ENCODE measurements around the gene CASP8AP2. TPM values are rescaled to one million over a fixed set of nuclear protein-coding genes. Genes with fewer than 3 reads are reported as not detected.
A peak's percentile ranks its signal among the peaks of the same experiment; 100 is the strongest.
"Not testable (repeated sequence)": the region's sequence is repeated elsewhere in the genome, so short reads cannot be mapped to it uniquely, and the experiment has no call there.

Gene CASP8AP2
- polyA plus RNA-seq, 1 donor (not counting 4 experiments of a cell fraction or from before 2014, with no cell fraction given) = 8.5 TPM

GRCh38 chr6:89826029-89826528, 3.6 kb upstream of the CASP8AP2 start:
- H4K20me1 ChIP-seq (ENCODE audit: control insufficient read depth, extremely low read depth, insufficient read depth, low read length) = no peaks in the 10 kb centered on the region
- dilution Hi-C loops (cut with MboI; ENCODE audit: extremely low pct_ligation_motif_present, low sequenced_read_pairs) = no loop called here

GRCh38 chr6:89828475-89828987, 1.1 kb upstream of the CASP8AP2 start:
- FAIRE-seq; H3K27me3 ChIP-seq (ENCODE audit: control insufficient read depth, extremely low read depth, insufficient read depth, low read length); H3K9me3 ChIP-seq (ENCODE audit: control insufficient read depth, low read depth, low read length); H4K20me1 ChIP-seq (ENCODE audit: control insufficient read depth, extremely low read depth, insufficient read depth, low read length); dilution Hi-C loops (cut with MboI; ENCODE audit: extremely low pct_ligation_motif_present, low sequenced_read_pairs); H3K9me1 ChIP-seq (ENCODE audit: control insufficient read depth, extremely low read depth, insufficient read depth, low read length); DNase-seq (ENCODE audit: low read depth, low spot score); H3K4me1 ChIP-seq (ENCODE audit: control insufficient read depth, extremely low read depth, insufficient read depth, low read length); H3K36me3 ChIP-seq (ENCODE audit: control insufficient read depth in 2 of 2, extremely low read depth in 1 of 2, insufficient read depth in 2 of 2, low read length in 2 of 2): not testable (repeated sequence)
- Histone ChIP-seq H3K4me3 (ENCODE audit: control insufficient read depth in 2 of 3, extremely low read depth in 1 of 3, insufficient read depth in 2 of 3, low read depth in 1 of 3, low read length in 3 of 3) (peak overlapping the region; percentile 88 to 96 (median 95)), H2AFZ (ENCODE audit: control insufficient read depth, low read length) (peak overlapping the region; percentile 99), H3K27ac (ENCODE audit: control insufficient read depth, insufficient read depth, low read length) (peak overlapping the region; percentile 76), H3K4me2 (ENCODE audit: control insufficient read depth, extremely low read depth, insufficient read depth, low read depth, low read length) (peak overlapping the region; percentile 94), H3K9ac (ENCODE audit: control insufficient read depth, extremely low read depth, insufficient read depth, low read length) (peak overlapping the region; percentile 78), H3K79me2 (ENCODE audit: control insufficient read depth, insufficient read depth, low read length) (peaks cover 22% of the 10 kb centered on the region)

More at GRCh38 chr6:89826029-89826528, 3.6 kb upstream of the CASP8AP2 start:
- Histone ChIP-seq H3K79me2 (ENCODE audit: control insufficient read depth, insufficient read depth, low read length) (peaks cover 14% of the 10 kb centered on the region), H3K9me1 (ENCODE audit: control insufficient read depth, extremely low read depth, insufficient read depth, low read length) (no peaks in the 10 kb centered on the region), H3K36me3 (ENCODE audit: control insufficient read depth in 2 of 2, extremely low read depth in 1 of 2, insufficient read depth in 2 of 2, low read length in 2 of 2) (no peaks in the 10 kb centered on the region), H3K4me1 (ENCODE audit: control insufficient read depth, extremely low read depth, insufficient read depth, low read length) (peaks cover 4% of the 10 kb centered on the region), H3K4me2 (ENCODE audit: control insufficient read depth, extremely low read depth, insufficient read depth, low read depth, low read length) (no peak overlapping the region), H3K27me3 (ENCODE audit: control insufficient read depth, extremely low read depth, insufficient read depth, low read length) (no peaks in the 10 kb centered on the region), H3K4me3 (ENCODE audit: control insufficient read depth in 2 of 3, extremely low read depth in 1 of 3, insufficient read depth in 2 of 3, low read depth in 1 of 3, low read length in 3 of 3) (no peak overlapping the region), H3K9ac (ENCODE audit: control insufficient read depth, extremely low read depth, insufficient read depth, low read length) (no peak overlapping the region), H3K9me3 (ENCODE audit: control insufficient read depth, low read depth, low read length) (no peaks in the 10 kb centered on the region), H3K27ac (ENCODE audit: control insufficient read depth, insufficient read depth, low read length) (no peak overlapping the region), H2AFZ (ENCODE audit: control insufficient read depth, low read length) (no peak overlapping the region)
- no peak for FAIRE-seq
- TF ChIP-seq CTCF (optimal IDR thresholded peaks at IDR 0.05 in 1 of 3, IDR thresholded peaks at IDR 0.05 in 1 of 3, conservative IDR thresholded peaks at IDR 0.05 in 1 of 3; ENCODE audit: extremely low read depth in 1 of 3, insufficient read depth in 2 of 3, low read length in 3 of 3) (no peak), EZH2 (IDR thresholded peaks at IDR 0.05; ENCODE audit: low read length) (no peak)
- DNase-seq (ENCODE audit: low read depth, low spot score) = no peak
